ENCODE data around the gene RNF166.
A peak's percentile ranks its signal among the peaks of the same experiment; 100 is the strongest.
"Not testable (repeated sequence)": the region's sequence is repeated elsewhere in the genome, so short reads cannot be mapped to it uniquely, and the experiment has no call there.

RNF166 gene

DNA sequence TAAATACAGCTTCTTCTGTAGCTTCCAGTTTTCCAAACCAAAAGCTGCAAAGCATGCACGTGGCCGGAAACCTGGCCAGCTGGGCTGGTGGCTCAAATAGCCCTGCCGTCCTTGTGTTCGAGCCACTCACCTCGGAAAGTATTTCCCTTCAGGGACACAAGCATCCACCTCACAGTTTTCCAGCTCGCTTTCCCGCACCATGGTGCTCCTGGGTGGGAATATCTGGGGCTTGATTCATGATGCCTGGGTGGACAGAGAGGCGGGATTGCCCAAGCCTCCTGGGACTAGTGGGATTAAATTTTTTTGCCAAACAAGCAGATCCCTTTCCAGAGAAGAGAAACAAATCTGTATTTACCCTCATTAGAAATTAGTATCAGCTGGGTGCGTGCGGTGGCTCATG, 36.2 kb downstream of the RNF166 start:
- DNase-seq: no peak

DNA sequence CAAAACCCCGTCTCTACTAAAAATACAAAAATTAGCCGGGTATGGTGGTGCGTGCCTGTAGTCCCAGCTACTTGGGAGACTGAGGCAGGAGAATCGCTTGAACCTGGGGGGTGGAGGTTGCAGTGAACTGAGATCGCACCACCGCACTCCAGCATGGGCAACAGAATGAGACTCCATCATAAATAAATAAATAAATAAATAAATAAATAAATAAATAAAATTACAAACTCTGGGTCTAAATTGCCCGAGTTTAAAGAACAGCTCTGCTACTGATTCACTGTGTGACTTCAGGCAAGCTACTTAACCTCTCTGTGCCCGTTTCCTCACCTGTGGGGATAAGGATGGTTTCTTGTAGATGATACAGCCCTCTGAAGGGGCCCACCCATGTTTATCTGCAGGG, 36.7 kb downstream of the RNF166 start:
- DNase-seq: not testable (repeated sequence)

DNA sequence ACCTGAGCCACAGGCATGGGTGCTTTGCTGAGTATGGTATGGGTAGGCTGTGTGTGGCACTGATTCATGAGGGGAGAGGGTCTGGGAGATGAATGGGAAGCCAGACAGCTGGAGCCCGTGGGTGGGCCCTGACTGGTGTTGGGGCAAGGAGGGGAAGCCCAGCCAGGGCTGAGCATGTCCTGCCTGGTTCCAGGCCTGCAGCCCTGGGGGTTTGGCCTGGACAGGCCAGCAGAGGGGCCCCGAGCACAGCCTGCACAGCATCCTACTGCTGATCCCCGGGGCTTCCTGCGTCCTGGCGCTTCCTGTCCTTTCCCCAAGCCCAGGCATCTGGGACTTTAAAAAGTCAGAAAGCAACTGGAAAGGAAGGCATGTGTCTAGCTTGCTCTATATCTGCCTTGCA, 38.7 kb downstream of the RNF166 start:
- DNase-seq: no peak

DNA sequence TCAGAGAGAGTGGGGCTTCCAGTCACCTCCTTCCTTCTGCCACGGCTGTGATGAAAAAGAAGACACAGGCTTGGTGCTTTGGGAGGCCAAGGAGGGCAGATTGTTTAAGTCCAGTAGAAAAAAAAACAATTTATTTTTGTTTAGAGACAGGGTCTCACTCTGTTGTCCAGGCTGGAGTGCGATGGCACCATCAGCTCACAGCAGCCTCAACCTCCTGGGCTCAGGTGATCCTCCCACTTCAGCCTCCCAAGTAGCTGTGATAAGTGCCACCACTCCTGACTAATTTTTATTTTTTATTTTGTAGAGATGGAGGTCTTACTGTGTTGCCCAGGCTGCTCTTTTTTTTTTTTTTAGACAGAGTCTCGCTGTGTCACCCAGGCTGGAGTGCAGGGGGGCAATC, 40.6 kb downstream of the RNF166 start:
- no peak for DNase-seq

DNA sequence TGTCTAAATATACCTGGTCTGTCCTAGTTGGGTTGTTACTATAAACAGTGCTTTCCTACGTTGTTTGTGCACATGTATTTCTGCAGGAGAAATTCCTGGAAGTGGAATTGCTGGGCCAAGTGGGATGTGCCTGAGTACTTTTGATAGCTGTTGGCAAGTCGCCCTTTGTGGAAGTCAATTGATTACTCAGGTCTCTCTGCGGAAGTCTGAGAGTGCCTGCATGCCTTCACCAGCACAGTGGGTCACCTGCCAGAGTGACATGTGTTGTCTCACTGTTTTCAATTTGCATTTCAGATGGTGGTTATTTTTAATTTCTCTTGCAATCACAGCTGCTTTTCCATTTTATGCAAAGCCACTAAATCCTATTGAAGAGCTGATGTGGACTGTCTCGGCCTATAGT, 41.1 kb downstream of the RNF166 start:
- no peak for DNase-seq

DNA sequence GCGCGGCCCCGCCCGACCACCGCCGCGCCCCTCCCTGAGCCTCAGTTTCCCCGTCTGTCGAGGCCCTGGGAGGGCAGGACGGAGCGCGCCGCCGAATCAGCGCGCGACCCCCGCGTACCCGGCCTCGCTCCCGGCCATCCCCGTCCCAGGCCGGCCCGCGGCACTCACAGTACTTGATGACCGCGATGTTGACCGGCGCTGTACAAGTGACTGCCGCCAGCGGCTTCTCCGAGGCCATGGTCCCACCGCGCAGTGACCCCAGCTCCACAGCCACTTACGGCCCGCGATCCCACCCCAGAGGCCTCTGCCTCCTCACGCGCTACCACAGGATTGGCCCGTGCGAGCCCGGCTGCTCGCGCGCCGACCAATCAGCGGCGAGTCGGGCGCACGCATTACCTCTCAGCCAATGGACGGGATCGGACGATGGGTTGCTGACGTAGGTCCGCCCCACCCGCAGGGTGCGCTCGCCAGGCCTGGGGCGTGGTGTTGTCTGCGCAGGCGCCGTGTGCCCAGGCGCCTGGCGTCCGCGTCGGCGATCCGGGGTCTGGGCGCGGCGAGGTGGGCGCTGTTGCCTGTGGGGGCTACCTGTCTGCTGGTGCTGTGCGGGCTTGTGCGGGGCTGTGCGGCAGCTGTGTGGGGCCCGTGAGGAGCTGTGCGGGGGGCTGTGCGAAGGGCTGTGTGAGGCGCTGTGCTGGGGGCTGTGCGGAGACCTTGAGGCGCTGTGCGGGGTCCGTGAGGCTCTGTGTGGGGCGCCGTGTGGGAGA, 43.2 kb downstream of the RNF166 start, which contains the start of gene MVD:
MVD (minus strand) TSS at position 249 of the 764 bp plus-strand sequence; CDS start at position 238, 11 bp downstream.
- DNase-seq: peak; percentile 84

DNA sequence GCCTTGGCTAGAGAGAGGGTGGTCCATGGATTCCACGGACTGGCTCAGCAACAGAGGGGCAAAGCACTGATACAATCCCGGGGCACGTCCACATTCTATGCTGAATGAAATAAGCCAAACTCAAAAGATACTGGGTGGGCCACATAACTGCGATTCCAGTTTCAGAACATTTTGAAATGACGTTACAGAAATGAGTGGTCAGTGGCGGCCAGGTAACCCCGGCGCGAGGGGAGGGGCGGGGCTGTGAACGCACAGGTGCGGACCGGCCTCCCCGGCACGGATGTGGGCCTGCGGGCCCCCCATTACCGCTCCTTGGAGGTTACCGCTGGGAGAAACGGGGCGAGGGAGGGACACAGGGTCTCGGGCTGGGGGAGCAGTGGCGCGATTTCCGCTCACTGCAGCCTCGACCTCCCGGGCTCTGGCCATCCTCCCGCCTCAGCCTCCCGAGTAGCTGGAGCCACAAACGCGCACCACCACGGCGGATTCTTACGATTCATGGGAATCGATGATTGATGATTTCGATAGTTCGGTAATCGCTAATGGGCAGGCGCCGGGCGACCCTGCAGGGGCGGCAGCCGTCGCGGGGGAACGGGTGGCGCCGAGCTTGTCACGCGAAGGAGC, 43.9 kb downstream of the RNF166 start:
- no peak for DNase-seq

DNA sequence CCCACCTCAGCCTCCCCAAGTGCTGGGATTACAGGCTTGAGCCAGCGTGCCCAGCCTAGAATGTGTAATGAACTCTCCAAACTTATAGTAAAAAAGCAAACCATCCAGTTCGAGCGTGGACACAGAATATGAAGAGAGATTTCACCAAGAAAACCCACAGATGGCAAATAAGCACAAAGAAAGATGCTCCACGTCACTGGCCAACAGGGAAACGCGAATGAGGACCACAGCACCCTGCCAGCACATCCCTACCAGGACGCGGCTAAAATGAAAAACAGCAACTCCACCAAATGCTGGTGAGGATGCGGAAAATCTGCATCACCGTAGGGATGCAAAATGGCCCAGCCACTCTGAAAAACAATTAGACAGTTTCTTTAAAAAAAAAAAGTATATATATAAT, 44.7 kb downstream of the RNF166 start:
- DNase-seq: no peak

DNA sequence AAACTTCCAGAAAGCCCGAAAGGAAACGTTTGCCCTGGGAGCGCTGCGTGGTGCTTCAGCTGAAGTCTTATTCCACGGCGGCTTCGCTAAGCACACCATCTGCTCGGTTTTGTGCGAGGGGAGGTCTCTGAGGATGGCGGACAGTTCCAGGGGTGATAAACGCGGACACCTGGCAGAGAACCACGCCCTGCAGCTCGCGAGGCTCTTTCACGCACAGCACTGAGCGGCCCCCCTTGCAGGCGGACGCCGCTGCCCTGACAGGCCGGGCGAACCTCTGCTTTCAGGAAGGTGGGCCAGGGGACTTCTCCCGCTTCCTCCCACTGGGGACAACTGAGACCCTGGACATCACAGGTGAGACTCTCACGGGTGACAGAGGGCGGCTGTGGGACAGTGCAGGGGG, 47.0 kb downstream of the RNF166 start:
- no peak for DNase-seq

DNA sequence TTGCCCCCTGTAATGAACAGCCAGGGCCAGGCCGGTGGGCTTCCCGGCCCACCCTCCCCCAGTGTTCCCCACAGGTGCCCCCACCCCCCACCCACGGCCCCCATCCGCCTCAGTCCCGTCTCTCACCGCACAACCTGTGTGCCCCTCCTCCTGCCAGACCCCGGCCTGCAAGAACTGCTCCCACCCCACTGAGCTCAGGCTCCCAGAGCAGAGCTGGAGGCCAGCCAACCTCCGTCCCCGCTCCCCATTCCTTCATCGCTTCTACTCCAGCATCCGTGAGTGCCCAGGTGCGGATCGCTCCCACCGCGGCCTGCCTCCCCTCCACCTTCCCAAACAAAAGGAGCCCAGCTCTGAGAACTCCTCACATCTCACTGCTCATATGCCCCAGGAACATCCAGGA, 47.5 kb downstream of the RNF166 start:
- DNase-seq: no peak

DNA sequence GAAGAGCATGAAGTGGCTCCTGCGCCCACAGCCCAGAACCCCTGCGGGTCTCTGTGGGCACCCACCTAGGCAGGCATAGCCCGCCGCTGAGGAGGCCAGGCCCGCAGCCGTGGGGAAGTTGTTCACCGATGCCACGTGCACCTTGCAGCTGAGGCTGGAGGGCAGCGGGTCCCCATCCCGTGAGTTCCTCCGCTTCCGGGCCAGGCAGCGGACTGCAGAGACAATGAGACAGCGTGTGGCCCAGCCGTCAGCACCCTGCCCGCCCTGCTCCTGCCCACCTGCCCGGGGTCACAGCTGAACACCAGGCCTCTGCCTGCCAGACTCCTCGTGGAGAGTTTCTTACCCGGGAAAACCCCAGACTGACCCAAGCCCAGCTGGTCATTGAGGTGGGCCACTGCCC, 48.8 kb downstream of the RNF166 start:
- no peak for DNase-seq

DNA sequence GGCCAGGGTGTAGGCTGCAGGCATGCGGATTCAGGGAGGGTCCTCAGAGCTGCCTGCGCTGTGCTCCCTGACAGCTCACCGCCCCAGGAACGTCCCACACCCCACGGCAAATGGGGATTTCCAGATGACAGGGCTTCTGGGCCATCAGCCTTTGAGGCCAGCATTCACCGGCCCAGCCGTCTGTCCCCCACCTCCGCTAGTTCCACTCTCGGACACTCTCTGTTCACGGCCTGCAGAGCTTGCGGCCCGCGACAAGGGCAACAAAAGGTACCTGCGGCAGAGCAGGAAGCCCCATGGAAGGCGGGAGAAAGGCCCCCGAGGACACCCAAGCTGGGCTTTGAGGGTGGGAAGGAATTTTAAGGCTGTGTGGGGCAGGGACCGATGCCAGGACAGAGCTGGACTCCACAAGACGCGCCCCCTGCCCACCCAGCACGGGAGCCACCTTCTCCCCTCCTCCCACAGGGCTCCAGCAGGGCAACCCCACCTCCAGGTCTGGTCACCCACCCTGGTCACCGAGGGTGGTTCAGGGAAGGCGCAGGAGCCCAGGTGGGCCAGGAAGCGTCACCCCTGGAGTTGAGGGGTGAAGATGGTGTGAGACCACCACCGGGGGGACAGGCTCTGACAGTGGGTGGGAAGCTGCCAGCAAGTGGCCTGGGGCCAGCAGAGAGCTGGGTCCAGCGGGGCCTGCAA, 49.8 kb downstream of the RNF166 start:
- no peak for DNase-seq

DNA sequence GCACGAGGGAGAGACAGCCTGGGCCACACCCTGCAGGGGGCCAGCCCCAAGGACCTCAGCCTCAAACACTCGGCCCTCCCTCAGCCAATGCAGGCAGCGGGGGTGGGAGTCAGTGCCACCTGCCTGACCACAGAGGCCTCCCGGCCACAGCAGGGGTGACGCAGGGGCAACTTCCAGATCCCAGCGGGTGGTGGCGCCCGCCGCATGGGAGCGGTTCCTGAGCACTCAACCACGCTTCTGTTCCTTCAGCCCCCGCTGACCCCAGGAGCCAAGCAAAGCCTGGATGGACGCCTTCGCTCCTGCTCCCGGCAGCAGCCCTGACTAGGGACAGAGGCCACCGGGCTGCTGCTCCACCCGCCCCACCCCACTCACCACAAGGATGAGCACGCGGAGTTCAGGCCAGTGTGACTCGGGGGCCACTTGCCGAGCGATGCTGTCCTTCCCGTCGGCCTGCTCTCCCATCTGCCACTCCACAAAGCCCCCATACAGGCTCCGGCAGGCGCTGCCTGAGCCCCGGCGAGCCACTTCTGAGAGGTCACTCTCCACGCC, 50.4 kb downstream of the RNF166 start:
- no peak for DNase-seq

DNA sequence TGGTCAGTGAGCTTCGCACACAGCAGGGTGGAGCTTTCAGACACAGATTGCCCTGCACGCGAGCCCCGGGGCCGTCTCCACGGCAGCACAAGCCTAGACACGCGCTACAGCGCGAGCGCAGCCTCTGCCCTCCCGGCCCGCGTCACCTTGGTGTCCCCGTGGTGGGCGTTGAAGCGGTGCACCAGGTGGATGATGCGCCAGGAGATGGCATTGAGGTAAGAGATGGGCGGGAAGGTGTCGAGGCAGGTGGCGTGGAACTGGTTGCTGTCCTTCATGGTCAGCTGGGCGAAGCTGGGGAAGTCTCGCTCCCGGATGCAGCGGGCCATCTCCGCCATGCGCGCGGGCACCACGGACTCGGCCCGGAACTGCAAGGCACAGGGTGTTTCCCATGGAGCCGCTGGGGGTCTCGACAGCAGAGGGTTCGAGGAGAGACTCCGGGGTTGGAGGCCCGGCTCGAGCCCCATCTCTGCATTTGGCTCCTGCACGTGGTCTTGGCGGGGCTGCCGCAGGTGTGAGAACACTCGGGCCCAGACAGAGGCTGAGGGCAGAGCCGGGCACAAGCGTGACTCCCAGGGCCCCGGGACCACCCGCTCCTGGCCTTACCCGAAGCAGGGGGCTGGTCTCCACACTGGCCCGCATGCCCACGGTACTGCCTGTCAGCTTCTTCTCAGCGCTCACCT, 51.0 kb downstream of the RNF166 start:
- DNase-seq: no peak

DNA sequence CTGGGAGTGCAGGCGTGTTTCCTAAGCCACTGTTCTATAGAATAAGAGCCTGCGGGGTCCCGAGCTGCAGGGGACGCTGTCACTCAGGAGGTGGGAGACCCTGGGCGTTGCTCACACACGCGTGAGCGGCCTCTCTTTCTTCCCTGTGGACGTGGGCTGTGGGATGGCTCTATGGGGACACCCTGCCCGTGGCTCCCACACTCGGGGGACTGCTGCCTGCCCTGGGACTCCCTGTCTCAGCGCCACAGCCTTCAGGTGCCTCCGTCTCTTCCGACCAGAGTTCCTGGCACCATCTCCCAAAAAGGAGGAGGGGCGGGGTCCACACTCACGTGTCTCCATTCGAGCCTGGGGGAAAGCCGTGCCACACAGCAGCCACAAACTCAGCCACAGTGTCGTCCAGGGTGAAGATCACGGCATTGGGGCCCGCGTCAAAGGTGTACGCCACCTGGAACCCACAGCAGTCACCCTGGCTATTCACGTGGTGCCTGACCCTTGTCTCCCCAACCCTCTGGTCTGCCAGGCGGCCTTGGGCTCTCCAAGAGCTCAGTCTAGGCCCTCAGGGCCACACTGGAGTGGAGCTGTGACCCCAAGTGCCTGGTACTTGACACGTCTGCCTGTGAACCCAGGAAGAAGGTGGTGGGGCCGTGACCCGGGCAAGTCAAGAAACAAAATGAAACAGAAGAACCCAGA, 51.7 kb downstream of the RNF166 start:
- no peak for DNase-seq

DNA sequence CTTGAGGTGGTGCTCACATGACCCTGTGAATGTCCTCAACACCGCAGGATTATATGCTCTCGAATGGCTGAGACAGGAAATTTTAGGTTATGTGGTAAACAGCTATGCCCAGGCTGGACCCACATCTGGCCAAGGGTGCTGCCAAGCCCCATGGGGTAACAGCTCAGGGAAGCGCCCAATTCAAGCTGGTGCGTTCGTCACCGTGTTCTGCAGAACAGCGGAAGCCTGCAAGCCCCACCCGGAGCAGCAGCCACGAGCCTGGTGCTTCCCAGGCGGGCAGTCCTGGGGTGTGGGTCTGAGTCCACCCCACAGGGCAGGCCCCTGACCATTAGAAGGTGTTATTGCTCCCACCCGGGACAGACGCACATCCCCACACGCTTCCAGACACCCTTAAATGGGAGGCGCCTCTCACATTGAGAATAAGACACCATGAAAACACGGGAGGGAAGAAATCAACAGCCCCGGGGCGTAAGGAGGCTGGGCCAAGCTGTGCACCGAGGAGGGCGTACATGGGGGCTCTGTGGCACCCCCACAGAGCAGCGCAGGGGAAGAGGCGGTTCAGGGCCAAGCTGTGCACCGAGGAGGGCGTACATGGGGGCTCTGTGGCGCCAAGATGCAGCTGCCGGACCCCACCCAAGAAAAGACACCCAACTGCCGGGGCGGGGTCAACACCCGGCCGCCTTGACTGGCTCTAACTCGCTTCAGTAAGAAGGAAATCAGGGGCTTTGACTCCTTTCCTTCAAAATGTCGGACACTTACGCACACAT, 52.4 kb downstream of the RNF166 start:
- no peak for DNase-seq

DNA sequence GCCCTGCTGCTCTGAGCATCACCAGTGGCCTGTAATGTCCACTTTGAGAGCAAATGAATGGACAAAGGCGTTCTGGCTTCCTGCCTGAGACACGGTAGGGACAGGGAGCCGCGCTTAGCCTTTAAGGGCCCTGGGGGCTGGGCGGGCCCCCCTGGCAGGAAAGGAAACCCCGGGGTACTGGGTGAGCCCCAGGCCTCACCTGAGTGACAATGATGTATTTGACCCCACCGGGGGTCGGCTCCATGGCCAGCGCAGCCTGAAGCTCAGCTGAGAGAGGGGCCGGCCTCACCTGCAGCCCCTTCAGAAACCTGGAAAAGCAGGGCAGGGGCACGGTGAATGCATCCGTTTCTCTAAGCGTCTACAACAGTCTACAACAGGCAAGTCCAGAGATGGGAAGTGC, 53.1 kb downstream of the RNF166 start:
- DNase-seq: no peak

DNA sequence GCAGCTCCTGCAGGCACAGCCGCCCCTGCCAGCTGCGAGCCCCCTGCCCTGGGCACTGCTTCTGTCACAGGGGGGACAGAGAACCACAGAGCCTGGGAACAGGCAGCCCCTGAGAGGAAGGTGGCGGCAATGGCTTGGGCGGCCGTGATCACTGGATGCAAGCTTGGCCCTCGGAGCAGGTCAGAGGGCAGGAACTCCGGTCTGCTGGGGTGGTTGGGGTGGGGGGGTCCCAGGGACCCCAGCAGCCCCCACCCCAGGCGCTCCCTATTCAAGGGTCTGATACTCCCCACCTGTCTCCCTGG, 53.5 kb downstream of the RNF166 start:
- DNase-seq: no peak

DNA sequence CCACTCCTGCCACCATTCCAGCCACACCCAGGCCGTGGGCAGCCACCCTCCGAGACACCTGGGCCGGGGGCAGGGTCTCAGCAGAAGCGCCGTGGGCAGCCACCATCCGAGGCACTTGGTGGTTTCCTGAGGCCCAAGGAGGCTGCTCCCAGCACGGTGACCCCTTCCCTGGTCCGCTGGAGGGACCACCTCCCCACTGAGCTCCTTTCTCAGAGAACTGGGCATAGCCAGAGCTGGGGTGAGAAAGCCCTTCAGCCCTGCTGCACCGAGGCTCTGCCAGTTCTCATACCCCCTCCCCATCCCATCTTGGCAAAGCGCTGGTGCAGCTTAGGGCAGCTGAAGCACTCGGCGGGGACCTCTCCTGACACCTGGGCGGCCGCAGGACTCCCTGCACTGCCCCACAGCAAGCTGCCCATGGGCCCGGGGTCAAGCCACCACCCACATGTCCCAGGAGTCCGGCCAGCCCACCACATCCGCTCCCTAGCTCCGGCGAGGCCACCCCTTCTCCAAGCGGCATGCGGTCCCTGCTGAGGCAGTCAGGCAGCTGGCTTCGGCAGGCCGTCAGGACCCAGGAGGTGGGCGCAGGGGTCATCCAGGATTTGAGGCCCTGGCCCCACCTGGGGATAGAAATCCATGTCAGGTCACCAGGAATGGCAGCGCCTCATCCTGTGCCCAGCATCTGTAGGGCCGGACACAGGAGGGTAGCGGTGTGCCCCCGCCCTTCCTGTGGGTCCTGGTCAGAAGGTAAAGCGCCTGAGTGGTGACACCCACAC, 54.0 kb downstream of the RNF166 start:
- DNase-seq: no peak

DNA sequence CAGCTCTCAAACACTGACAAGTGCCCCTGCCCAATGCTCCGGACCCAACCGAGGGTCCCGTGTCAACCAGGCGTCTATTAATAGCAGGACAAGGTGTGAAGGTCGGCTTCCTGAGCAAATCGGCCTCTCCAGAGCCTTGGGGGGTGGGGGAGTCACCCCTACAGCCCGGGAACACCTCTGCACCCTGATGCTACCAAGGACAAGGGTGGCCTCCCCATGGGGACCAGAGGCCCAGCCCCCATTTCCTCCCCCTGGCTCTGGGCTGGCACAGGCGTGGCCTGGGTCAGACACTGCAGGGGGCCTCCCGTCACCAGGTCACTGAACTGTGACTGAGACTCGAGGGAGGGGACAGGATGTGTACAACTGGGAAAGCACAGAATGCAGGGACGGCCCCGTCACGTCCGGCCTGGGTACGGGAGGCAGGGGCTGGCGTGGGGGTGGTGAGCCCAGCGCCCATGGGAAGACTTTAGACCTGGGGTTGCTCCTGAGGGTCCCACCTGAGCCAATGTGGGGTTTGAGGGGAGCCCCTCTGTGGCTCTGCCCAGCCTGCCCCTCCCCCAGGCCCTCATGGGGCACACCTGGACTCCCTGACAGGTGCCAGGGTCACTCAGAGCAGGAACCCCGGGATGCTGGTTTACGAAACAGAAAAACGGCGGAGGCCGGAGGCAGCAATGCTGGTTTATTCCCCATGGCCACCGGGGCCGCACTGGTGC, 54.8 kb downstream of the RNF166 start:
- no peak for DNase-seq

Measured in NCI-H1048 (cell line).